Activated T-helper 1 cell treated with anti-CD3 and anti-CD28 coated beads, Interleukin-12 subunit alpha, Interleukin-12 subunit beta, Interleukin-2, Interleukin-4 antibody, amounts not matched to agents 30 ng/mL and 10 ng/mL and 1 ng/mL, durations not matched to agents 14 hours and 24 hours and 36 hours (primary cell): ENCODE data around the gene BTAF1. TPM values are rescaled to one million over a fixed set of nuclear protein-coding genes. Genes with fewer than 3 reads are reported as not detected.
A peak's percentile ranks its signal among the peaks of the same experiment; 100 is the strongest.

ENCODE experiments used
- DNase-seq: peaks from one replicate; pipeline ENCODE4 v3.0.0; 2021; ENCODE audit warnings: low spot score
- H3K27ac Mint-ChIP-seq: one replicate; pipeline ENCODE4 v1.8.0; 2021; ENCODE audit warnings: mild to moderate bottlenecking, mixed read lengths
- H3K27me3 Mint-ChIP-seq: one replicate; pipeline ENCODE4 v1.8.0; 2022; ENCODE audit warnings: mild to moderate bottlenecking, moderate library complexity, mixed read lengths; ENCODE audit not compliant: insufficient read depth
- H3K36me3 Mint-ChIP-seq: one replicate; pipeline ENCODE4 v1.8.0; 2021; ENCODE audit warnings: low read depth, mixed read lengths
- H3K4me1 Mint-ChIP-seq: one replicate; pipeline ENCODE4 v1.8.0; 2021; ENCODE audit warnings: low read depth, mixed read lengths
- H3K4me3 Mint-ChIP-seq: one replicate; pipeline ENCODE4 v1.8.0; 2021; ENCODE audit warnings: mild to moderate bottlenecking, moderate library complexity, mixed read lengths
- H3K9me3 Mint-ChIP-seq: one replicate; pipeline ENCODE4 v1.8.0; 2021; ENCODE audit warnings: mixed read lengths
- intact Hi-C: fragments of 100-400 bp; cut with micrococcal nuclease; formaldehyde crosslinking; loops from one replicate; pipeline ENCODE4 v1.15.1; 2024
- total RNA-seq: library from RNA; stranded (reverse); gene quantifications from 2 replicates; pipeline ENCODE4 v1.2.3, GENCODE V29; 2022

The BTAF1 gene
- total RNA-seq, 1 donor from 2014 or later: 58.8 TPM

GRCh38 chr10:91924212-91925021 lies 847 bp downstream of the BTAF1 start:
- Mint-ChIP-seq H3K4me1 (peaks cover 36% of the 10 kb centered on the region), H3K9me3 (no peaks in the 10 kb centered on the region)
- intact Hi-C loops: loop anchor here (2.0 to 10.0 kb wide), 5 partner anchors 126 to 760 kb away; partner anchors contain the start of genes CPEB3, KIF11, MARCHF5 and TNKS2

GRCh38 chr10:91925022-91925320 lies 1.4 kb downstream of the BTAF1 start:
- Mint-ChIP-seq H3K4me1 (peaks cover 36% of the 10 kb centered on the region), H3K4me3 (peak overlapping the region; percentile 98), H3K27me3 (peaks cover 7% of the 10 kb centered on the region), H3K36me3 (peaks cover 17% of the 10 kb centered on the region), H3K27ac (no peak overlapping the region), H3K9me3 (no peaks in the 10 kb centered on the region)
- intact Hi-C loops: loop anchor here (2.0 to 10.0 kb wide), 3 partner anchors 126 to 760 kb away; partner anchors contain the start of genes CPEB3, MARCHF5 and TNKS2
- no peak for DNase-seq

More at GRCh38 chr10:91924212-91925021, 847 bp downstream of the BTAF1 start:
- peak overlapping the region; percentile 98 for H3K4me3 Mint-ChIP-seq
- H3K27me3 Mint-ChIP-seq: peaks cover 7% of the 10 kb centered on the region
- no peak for DNase-seq
- peak overlapping the region; percentile 97 for H3K27ac Mint-ChIP-seq
- peaks cover 17% of the 10 kb centered on the region for H3K36me3 Mint-ChIP-seq

- H3K4me1 Mint-ChIP-seq: peaks cover 30% of the 10 kb centered on the region
- H3K36me3 Mint-ChIP-seq: peaks cover 35% of the 10 kb centered on the region
- no peak overlapping the region for H3K27ac Mint-ChIP-seq
- H3K4me3 Mint-ChIP-seq: no peak overlapping the region
- no peaks in the 10 kb centered on the region for H3K27me3 Mint-ChIP-seq
- H3K9me3 Mint-ChIP-seq: no peaks in the 10 kb centered on the region
- intact Hi-C loops: no loop called here
- no peak for DNase-seq
Measured at GRCh38 chr10:91930939-91931338, 7.4 kb downstream of the BTAF1 start.

- H3K4me3 Mint-ChIP-seq: no peak overlapping the region
- no peak overlapping the region for H3K27ac Mint-ChIP-seq
- no peaks in the 10 kb centered on the region for H3K9me3 Mint-ChIP-seq
- H3K36me3 Mint-ChIP-seq: peaks cover 36% of the 10 kb centered on the region
- H3K4me1 Mint-ChIP-seq: peaks cover 29% of the 10 kb centered on the region
- H3K27me3 Mint-ChIP-seq: no peaks in the 10 kb centered on the region
- no peak for DNase-seq
- intact Hi-C loops: no loop called here
Measured at GRCh38 chr10:91931526-91932190, 8.1 kb downstream of the BTAF1 start.

GRCh38 chr10:91932737-91933136 lies 9.2 kb downstream of the BTAF1 start:
- Mint-ChIP-seq H3K4me1 (peaks cover 22% of the 10 kb centered on the region), H3K27me3 (no peaks in the 10 kb centered on the region), H3K4me3 (no peak overlapping the region), H3K27ac (no peak overlapping the region), H3K36me3 (peaks cover 39% of the 10 kb centered on the region), H3K9me3 (no peaks in the 10 kb centered on the region)
- intact Hi-C loops: no loop called here
- no peak for DNase-seq

GRCh38 chr10:91935886-91936285 lies 12.3 kb downstream of the BTAF1 start:
- no peak overlapping the region for H3K27ac Mint-ChIP-seq
- peaks cover 28% of the 10 kb centered on the region for H3K4me1 Mint-ChIP-seq
- intact Hi-C loops: no loop called here
- no peak overlapping the region for H3K4me3 Mint-ChIP-seq
- H3K9me3 Mint-ChIP-seq: no peaks in the 10 kb centered on the region
- DNase-seq: no peak
- no peaks in the 10 kb centered on the region for H3K27me3 Mint-ChIP-seq
- peaks cover 45% of the 10 kb centered on the region for H3K36me3 Mint-ChIP-seq

- Mint-ChIP-seq H3K4me3 (no peak overlapping the region), H3K9me3 (no peaks in the 10 kb centered on the region), H3K27ac (no peak overlapping the region), H3K4me1 (peaks cover 23% of the 10 kb centered on the region), H3K36me3 (peaks cover 43% of the 10 kb centered on the region), H3K27me3 (no peaks in the 10 kb centered on the region)
- DNase-seq: no peak
- intact Hi-C loops: no loop called here
Measured at GRCh38 chr10:91939653-91940052, 16.1 kb downstream of the BTAF1 start.

GRCh38 chr10:91941426-91941825 lies 17.9 kb downstream of the BTAF1 start:
- no peak for DNase-seq
- no peaks in the 10 kb centered on the region for H3K27me3 Mint-ChIP-seq
- peaks cover 40% of the 10 kb centered on the region for H3K36me3 Mint-ChIP-seq
- H3K4me1 Mint-ChIP-seq: peaks cover 33% of the 10 kb centered on the region
- intact Hi-C loops: loop anchor here (1.0 kb wide), 1 partner anchor 13 kb away; no protein-coding TSS in a partner anchor
- no peak overlapping the region for H3K4me3 Mint-ChIP-seq
- no peaks in the 10 kb centered on the region for H3K9me3 Mint-ChIP-seq
- no peak overlapping the region for H3K27ac Mint-ChIP-seq

- no peaks in the 10 kb centered on the region for H3K9me3 Mint-ChIP-seq
- H3K27me3 Mint-ChIP-seq: no peaks in the 10 kb centered on the region
- peak; percentile 17 for DNase-seq
- peak overlapping the region; percentile 59 for H3K4me3 Mint-ChIP-seq
- peak overlapping the region; percentile 95 for H3K27ac Mint-ChIP-seq
- H3K36me3 Mint-ChIP-seq: peaks cover 32% of the 10 kb centered on the region
- intact Hi-C loops: loop anchor here (1.0 kb wide), 5 partner anchors 18 to 156 kb away; partner anchors contain the start of genes BTAF1 and TNKS2
- peaks cover 29% of the 10 kb centered on the region for H3K4me1 Mint-ChIP-seq
Measured at GRCh38 chr10:91944880-91945630, 21.5 kb downstream of the BTAF1 start.

- no peak overlapping the region for H3K27ac Mint-ChIP-seq
- H3K36me3 Mint-ChIP-seq: peaks cover 42% of the 10 kb centered on the region
- no peaks in the 10 kb centered on the region for H3K9me3 Mint-ChIP-seq
- H3K4me3 Mint-ChIP-seq: no peak overlapping the region
- intact Hi-C loops: no loop called here
- no peaks in the 10 kb centered on the region for H3K27me3 Mint-ChIP-seq
- no peaks in the 10 kb centered on the region for H3K4me1 Mint-ChIP-seq
- DNase-seq: no peak
Measured at GRCh38 chr10:91953600-91954160, 30.1 kb downstream of the BTAF1 start.

GRCh38 chr10:91955114-91955513 lies 31.5 kb downstream of the BTAF1 start:
- DNase-seq: no peak
- H3K4me3 Mint-ChIP-seq: no peak overlapping the region
- no peaks in the 10 kb centered on the region for H3K9me3 Mint-ChIP-seq
- H3K27me3 Mint-ChIP-seq: no peaks in the 10 kb centered on the region
- H3K4me1 Mint-ChIP-seq: no peaks in the 10 kb centered on the region
- H3K36me3 Mint-ChIP-seq: peaks cover 48% of the 10 kb centered on the region
- intact Hi-C loops: no loop called here
- no peak overlapping the region for H3K27ac Mint-ChIP-seq

GRCh38 chr10:91957091-91957490 lies 33.5 kb downstream of the BTAF1 start:
- intact Hi-C loops: no loop called here
- no peak for DNase-seq
- Mint-ChIP-seq H3K36me3 (peaks cover 55% of the 10 kb centered on the region), H3K27me3 (no peaks in the 10 kb centered on the region), H3K4me1 (peaks cover 8% of the 10 kb centered on the region), H3K9me3 (no peaks in the 10 kb centered on the region), H3K27ac (no peak overlapping the region), H3K4me3 (no peak overlapping the region)
